GM21619 (cell line): ENCODE data around the gene FREM2.
A peak's percentile ranks its signal among the peaks of the same experiment; 100 is the strongest.

Experiments
- ATAC-seq: cut with Tn5 transposase; IDR thresholded peaks from one replicate; pipeline ENCODE4 v1.9.1; 2021; ENCODE audit not compliant: unreplicated experiment

Gene FREM2

DNA sequence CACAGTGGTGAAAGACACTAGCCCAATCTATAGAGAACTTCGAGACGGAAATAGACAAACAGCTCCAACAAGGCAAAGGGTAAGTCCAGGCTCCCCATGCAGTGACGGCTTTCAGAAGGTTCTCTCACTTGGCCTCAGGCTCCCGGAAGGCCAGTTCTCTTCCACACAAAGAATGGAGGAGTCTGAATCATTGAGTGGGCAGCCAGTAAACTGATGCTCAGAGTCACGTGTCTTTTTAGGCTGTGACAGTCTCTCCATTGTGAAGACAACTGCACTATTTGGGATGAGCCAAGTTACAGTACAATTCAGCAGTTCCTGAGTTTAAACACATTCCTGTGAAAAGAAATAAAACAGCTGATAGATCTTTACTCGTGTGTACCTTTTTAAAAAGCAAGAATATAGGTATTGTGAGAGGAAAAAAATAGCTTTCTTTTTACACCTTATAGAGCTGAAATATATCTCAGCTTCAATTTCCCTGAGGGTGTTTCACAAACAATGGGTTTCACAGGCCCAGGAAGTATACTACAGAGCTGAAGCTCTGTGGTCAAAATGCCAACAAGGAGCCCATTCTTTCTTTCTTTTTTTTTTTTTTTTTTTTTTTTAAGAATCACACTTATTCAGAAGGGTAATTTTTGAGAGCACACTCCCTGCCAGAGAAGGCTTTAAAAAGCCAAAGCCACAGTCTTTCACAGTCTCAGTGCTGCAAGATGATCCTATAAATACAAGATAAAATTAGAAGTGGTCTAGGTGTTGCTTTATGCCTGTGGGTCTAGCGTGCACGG is 135.1 kb downstream of the FREM2 start:
- ATAC-seq, result no peak

GRCh38 chr13:38824342-38824741 is 137.5 kb downstream of the FREM2 start:
- ATAC-seq, result no peak

DNA sequence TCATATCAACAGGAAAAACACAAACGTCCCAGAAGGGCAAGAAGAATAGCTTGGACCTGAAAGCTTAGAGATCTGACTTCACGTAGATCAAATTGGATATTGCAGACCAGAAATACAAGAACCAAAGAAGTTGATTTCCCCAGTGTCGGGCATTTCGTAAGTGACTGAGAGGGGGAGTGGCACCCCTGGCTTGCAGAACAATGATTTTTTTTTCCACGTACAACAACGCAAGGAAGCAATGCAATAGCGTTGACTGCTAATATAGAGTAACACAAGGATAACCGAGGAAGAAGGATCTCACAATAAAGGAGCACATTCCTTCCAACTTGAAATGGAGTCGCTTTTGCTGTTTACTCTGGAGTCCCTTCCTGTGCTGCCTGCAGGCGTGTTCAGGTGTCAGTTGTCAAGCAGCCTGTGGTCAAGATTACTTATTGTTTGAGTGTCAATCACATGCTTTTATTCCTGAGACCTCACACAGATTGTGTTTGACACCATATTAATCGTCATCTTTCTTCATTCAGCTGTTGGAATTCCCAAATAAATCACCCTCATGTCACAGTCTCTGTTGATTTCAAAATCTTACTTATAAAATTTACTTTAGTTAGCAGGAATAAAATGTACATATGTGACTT is 139.4 kb downstream of the FREM2 start:
- no peak for ATAC-seq

DNA sequence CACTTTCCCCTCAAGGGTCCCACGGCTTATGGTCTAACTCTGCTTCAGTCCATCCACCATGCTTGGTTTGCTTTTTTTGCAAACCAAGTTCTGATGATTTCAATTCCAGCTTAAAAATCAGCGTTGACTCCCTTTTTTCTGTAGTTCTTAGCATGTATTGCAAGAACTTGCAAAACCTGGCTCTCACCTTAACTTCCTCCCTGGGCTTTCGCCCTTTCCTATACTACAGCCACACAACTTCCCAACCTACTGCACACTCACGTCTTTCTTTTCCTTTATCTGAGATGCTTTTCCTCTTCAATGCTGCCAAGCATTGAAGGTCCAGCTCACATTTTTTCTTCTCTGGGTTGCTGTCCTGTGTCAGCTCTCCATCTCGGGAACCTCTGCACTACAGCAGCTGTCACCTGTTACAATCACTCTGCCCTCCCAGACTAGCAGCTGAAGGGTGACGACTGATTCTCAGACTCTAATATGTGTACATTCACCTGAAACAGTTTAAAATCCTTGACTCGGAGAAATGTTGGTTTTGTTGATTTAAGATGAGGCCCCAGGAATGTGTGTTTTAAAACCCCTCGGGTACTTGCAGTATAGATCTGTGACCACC is 143.7 kb downstream of the FREM2 start:
- no peak for ATAC-seq

DNA sequence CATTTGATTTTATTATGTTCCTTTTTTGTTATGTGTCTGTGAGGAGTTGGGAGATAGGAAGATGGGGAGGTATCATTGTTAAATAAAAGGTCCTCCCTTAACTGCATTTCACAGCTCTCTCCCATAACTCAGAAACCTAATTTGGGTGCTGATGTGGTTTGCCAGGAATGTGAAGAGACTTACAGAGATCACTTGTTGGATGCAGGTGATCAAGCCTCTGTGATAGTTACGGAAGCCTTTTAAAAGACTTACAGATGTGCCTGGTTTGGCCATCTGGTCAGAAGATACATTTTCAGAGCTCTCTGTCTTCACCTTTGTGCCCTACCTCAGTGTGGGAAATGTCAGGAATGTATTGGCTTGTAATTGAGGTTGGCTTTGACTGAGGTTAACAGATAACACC is 157.7 kb downstream of the FREM2 start:
- ATAC-seq, result no peak

DNA sequence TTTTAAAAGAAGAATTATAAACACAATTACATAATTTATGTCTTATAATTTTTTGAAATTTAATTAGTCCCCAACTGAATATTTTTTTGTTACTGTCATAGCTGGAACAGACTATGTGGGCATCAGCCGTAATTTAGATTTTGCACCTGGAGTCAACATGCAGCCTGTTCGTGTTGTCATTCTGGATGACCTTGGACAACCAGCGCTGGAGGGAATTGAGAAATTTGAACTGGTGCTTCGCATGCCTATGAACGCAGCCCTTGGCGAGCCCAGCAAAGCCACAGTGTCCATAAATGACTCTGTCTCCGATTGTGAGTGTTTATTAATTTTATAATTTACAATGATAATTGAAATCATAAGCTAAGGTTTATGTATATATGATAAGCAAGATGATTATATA is 161.5 kb downstream of the FREM2 start:
- ATAC-seq, result no peak

GRCh38 chr13:38849315-38849714 is 162.4 kb downstream of the FREM2 start:
- ATAC-seq, result no peak

GRCh38 chr13:38850868-38851626 is 164.2 kb downstream of the FREM2 start:
- peak; percentile 66 for ATAC-seq

DNA sequence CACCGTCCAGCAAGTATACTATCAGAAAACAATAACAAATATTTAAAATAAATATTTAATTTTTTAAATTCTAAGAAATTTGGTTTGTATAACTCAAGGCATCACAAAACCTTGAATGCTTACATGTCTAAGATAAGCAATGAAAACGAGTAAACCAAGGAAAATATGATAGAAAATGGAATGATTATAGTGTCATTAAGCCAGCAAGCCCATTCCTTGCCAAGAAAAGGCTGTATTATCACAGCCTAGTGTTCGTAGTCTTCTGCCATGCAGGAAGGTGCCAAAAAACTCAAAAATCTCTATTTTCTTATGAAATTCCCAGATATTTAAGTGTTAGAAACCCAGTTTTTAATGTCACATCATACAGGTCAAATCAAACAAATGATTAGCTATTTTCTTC is 167.3 kb downstream of the FREM2 start:
- no peak for ATAC-seq

DNA sequence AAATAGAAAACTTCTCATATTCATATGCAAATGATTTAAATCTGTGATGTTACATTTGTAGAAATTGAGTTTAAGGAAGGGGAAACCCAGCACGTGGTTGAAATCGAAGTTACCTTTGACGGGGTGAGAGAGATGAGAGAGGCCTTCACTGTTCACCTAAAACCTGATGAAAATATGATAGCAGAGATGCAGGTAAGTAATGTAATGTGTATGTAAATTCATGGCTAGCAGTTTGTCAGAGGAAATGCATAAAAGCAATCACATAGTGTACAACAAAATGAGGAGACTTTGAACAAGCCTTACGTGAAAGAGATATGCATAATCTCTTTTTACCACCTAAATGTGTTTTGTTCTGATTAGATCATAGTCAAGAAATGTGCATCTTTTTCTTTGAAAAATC is 169.2 kb downstream of the FREM2 start:
- ATAC-seq, result no peak

DNA sequence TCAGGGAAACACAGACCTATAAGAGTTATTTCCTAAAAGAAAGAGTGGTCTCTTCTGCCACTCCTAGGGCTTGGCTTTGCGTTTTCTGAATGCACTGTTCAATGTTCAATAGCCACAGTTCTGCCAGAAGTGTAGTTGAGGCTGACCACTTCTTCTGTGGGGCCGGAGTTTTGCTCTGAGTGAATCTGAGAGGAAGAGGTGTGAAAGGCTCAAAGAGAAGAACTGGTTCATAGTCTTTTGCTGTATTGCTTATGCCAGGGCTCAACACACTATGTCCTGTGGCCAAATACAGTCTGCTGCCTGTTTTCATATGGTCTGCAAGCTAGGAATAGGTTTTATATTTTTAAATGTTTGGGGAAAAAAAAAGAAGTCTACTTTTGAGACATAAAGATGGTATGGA is 175.6 kb downstream of the FREM2 start:
- no peak for ATAC-seq

- no peak for ATAC-seq
Measured at GRCh38 chr13:38863536-38863935, 176.7 kb downstream of the FREM2 start.

DNA sequence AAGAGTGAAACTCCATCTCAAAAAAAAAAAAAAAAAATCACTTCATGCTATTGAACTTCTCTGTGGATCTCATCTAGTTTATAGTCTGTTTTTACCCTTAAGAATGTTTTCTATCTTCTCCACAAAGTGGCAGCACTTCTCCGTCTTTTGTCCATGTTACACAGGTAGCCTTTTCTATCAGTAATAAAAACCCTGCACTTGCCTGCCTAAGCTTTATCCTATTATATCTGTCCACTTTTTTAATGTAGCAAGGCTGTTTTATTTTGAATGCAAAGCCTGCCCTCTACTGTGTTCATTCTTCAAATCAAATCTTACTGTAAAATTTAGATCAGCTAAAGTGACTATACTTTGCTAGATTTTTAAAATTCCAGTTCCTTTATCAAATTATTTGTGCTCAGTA is 179.8 kb downstream of the FREM2 start:
- no peak for ATAC-seq

GRCh38 chr13:38868399-38868798 is 181.5 kb downstream of the FREM2 start:
- no peak for ATAC-seq

GRCh38 chr13:38868870-38869269 is 182.0 kb downstream of the FREM2 start:
- no peak for ATAC-seq

- ATAC-seq, result no peak
Measured at GRCh38 chr13:38871275-38871674, 184.4 kb downstream of the FREM2 start.

DNA sequence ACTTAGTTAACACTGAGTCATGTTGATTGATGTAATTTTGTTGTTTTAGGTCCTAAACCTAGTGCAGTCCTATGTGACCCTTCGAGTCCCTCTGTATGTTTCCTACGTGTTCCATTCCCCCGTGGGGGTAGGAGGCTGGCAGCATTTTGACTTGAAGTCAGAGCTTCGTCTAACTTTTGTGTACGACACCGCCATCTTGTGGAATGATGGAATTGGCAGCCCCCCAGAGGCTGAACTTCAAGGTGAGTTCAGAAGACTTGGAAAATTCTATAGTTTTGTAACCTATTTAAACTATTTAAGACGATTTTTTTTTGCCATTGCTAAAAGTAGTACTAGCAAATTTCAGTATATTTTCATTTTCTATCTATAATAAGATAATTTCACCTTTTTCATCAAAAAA is 185.8 kb downstream of the FREM2 start:
- ATAC-seq, result no peak

DNA sequence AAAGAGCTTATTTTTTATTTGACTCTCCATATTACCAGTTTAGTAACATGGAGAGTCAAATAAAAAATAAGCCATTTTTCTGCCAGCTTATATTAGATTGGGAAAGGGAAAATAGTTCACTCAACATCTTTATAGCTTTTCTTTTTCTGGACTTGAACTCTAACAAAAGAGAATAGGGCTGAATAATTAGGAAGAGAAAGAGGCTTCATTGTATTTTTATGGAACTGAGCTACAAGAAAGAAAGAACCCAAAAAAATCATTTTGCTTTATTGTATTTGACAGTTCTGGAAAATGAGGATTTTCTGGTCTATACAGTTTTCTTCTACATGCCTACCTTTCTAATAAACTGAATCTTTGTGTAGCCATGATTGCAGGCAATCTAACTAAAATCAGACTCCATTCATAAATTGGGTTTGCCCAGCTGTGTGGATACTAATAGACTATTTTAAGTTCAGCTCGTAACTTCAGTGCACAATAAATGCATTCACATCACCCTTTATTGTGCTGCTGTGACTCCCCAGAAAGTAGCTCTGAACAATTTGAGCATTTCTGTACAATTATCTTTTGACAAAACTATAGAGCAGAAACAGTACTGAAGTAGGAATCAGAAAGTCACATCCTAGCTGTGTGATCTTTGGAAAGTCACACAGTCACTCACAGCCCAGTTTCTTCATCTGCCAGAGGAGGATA is 188.5 kb downstream of the FREM2 start:
- no peak for ATAC-seq

GRCh38 chr13:38879278-38879677 is 192.4 kb downstream of the FREM2 start:
- no peak for ATAC-seq

GRCh38 chr13:38879786-38880185 is 192.9 kb downstream of the FREM2 start:
- ATAC-seq, result no peak

DNA sequence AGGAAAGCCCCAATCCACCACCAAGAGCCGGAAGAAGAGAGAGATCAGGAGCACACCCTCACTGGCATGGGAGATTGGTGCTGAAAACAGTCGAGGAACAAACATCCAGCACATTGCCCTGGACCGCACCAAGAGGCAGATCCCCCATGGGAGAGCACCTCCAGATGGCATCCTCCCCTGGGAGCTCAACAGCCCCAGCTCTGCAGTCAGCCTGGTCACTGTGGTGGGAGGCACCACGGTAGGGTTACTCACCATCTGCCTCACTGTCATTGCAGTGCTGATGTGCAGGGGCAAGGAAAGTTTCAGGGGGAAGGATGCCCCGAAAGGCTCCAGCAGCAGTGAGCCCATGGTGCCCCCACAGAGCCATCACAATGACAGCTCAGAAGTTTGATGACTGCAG is 193.5 kb downstream of the FREM2 start:
- ATAC-seq, result no peak
